NCI-H748 (cell line): ENCODE measurements around the gene LRRC8D.
"Not testable (repeated sequence)": the region's sequence is repeated elsewhere in the genome, so short reads cannot be mapped to it uniquely, and the experiment has no call there.

Source experiments
- DNase-seq: peaks from one replicate; lab custom pipeline; 2025; ENCODE audit not compliant: unreplicated experiment; lab: John Stamatoyannopoulos, UW

The LRRC8D gene

DNA sequence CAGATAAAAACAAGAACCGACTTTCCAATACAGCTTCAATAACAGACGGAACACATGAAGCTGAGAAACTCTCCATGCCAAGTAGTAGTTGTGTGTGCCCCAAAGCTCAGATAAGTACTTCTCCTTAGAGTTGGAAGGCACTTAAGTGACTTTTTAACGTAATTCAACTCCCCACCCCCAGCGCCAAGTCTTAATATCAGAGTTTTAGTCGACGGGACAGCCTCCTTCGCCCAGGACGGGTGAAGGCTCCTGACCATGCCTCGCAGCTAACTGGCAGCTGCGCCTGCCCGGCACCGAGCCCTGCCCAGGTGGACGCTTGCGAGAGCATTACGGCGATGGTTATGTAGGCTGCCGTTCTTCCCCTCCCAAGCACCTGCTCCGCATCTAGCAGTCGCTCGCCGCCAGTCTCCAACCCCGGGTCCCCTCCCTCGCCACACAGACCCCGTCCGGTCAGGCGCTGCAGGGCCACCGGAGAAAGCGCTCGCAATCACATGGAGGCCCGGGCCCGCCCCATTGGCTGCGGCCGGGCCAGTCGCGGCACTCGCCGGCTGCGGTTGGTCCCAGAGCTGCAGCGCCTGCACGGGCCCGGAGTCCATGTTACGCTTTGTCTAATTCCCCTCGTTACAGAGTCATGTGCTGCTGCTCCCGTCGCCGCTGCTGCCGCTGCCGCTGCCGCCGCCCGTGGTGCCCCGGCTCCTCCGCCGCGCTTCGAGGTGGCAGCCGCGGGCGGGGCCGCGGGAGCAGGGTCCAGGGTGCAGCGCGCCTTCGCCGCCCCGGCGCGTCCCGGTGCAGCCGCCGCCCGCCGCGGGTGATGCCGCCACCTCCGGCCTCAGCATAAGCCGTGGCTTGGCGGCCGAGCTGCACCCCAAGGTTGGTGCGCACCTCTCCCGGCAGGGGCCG lies at the start of gene LRRC8D:
TSS of gene LRRC8D (plus strand) at position 611 of the 900 bp plus-strand sequence. CDS start 112,037 bp downstream, outside the sequence.
- DNase-seq = peak; percentile 92

GRCh38 chr1:89771991-89772560 lies 48.8 kb upstream of the LRRC8D start:
- no peak for DNase-seq

DNA sequence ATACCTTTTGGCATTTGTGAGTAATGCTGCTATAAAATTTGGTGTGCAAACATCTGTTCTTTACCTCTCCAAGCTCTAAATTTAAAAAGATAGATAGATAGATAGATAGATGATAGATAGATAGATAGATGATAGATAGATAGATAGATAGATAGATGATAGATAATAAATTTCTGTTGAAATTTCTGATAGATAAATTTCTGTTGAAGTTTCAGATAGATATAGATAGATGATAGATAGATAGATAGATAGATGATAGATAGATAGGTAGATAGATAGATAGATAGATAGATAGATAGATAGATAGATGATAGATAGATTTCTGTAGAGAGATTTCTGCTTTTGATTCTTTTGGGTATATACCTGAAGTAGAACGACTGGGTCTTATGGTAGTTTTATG lies 44.7 kb upstream of the LRRC8D start:
- DNase-seq = not testable (repeated sequence)

- DNase-seq = not testable (repeated sequence)
Observed at GRCh38 chr1:89777271-89777670, 43.6 kb upstream of the LRRC8D start.

DNA sequence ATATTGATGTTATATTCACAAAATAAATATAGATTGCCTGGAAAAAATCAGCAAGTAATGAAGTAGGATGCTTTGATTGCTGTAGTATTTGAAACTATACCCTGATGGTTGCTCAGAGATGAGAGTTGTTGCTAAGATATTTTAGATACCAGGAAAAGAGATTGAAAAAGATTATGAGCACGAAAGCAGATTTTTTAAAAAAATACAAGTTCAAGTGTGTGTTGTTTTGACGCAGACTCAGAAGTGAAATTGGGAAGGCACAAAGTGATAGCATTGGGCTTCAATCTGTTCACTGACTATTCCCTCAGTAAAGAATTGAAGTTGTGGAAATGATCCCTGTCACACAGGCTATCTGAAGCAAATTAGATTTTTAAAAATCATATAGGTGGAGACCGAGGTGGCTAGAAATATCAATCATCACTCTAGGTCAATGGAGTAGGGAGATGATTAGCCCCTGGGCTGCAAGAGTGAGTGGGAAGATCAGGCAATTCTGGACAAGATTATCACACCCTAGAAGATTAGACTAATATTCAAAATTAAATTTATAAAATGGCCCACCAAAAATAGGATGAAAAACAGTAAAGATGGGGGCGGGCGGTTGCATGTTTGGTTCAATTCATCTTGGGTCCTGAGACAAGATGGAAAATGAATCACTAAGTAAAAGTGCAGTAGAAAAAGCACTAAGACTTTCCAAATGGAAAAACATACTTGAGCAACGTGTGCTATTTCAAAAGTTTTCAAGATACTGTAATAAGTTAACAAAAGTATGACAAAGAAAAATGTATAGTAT lies 41.5 kb upstream of the LRRC8D start:
- no peak for DNase-seq

- peak; percentile 57 for DNase-seq
Observed at GRCh38 chr1:89780721-89781120, 40.1 kb upstream of the LRRC8D start.

- no peak for DNase-seq
Observed at GRCh38 chr1:89781494-89782126, 39.2 kb upstream of the LRRC8D start.

GRCh38 chr1:89786628-89787214 lies 34.1 kb upstream of the LRRC8D start:
- DNase-seq = no peak

DNA sequence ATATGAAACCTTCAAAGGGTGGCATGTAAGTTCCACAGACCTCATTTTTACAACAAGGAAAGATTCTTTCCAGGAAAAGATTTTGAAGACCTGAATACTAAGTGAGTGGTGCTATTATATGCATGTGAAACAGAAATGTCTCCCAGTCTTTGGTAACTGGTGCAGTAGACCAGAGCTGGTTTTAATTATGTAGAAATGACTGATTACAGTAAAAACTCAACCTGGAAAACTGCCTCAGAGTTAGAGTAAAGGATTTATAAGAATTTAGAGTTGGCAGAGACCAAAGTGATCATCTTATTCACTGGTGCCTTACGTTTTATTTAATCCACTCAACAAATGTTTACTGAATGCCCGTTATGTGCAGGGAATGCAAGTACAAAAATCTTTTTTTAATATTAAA lies 30.2 kb upstream of the LRRC8D start:
- no peak for DNase-seq

DNA sequence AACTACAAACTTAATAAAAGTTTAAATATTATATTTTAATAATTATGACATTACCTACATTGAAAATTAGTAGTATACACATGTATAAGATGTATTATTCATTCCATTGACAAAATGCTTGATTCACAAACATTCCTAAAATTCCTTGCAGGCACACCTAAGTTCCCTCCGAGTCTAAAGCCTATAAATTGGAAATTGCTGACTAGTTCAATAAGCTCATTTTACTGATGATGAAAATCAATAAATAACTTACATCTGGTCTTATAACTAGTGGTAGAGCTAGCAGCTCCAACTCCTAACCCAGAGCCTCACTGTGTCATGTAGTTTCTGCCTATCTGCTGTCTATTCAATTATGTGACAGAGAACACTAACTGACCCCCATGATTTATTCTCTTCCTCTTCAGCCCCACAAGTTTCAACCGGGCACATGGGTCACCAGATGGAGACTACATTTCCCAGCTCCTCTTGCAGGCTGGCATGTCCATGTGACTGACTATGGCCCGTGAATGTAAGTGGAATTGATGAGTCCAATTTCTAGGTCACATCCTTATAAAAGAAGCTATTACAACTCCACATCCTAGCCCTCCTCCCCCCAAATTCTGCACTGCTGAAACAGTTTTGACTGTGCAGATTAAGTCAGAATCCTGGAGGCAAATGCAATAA lies 29.6 kb upstream of the LRRC8D start:
- no peak for DNase-seq

DNA sequence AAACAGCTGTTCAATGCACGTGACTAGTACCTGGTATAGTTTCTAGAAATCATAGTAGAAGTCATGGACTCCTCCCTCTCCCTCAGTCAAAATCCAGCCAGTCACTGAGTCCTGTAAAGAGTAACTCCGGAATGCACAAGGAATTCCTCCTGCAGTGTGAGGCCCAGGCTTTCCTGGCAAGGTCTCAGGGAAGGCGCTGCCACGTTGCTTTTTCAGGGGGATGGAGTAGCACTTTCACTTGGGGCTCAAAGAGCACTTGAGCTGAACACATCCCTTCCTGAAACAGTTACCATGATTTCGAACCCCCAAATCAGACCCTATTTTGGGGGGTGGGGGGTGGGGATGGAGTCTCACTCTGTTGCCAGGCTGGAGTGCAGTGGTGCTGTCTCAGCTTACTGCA lies 26.4 kb upstream of the LRRC8D start:
- DNase-seq = no peak

- DNase-seq = not testable (repeated sequence)
Observed at GRCh38 chr1:89795571-89795970, 25.3 kb upstream of the LRRC8D start.

DNA sequence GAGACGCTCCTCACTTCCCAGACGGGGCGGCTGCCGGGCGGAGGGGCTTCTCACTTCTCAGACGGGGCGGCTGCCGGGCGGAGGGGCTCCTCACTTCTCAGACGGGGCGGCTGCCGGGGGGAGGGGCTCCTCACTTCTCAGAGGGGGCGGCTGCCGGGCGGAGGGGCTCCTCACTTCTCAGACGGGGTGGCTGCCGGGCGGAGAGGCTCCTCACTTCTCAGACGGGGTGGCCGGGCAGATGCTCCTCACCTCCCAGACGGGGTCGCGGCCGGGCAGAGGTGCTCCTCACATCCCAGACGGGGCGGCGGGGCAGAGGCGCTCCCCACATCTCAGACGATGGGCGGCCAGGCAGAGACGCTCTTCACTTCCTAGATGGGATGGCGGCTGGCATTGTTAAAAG lies 23.0 kb upstream of the LRRC8D start:
- not testable (repeated sequence) for DNase-seq

- no peak for DNase-seq
Observed at GRCh38 chr1:89799495-89799894, 21.3 kb upstream of the LRRC8D start.

- no peak for DNase-seq
Observed at GRCh38 chr1:89800022-89800655, 20.7 kb upstream of the LRRC8D start.

- DNase-seq = no peak
Observed at GRCh38 chr1:89800718-89801117, 20.1 kb upstream of the LRRC8D start.

- peak; percentile 91 for DNase-seq
Observed at GRCh38 chr1:89802051-89802450, 18.8 kb upstream of the LRRC8D start.

- DNase-seq = no peak
Observed at GRCh38 chr1:89802841-89803240, 18.0 kb upstream of the LRRC8D start.

DNA sequence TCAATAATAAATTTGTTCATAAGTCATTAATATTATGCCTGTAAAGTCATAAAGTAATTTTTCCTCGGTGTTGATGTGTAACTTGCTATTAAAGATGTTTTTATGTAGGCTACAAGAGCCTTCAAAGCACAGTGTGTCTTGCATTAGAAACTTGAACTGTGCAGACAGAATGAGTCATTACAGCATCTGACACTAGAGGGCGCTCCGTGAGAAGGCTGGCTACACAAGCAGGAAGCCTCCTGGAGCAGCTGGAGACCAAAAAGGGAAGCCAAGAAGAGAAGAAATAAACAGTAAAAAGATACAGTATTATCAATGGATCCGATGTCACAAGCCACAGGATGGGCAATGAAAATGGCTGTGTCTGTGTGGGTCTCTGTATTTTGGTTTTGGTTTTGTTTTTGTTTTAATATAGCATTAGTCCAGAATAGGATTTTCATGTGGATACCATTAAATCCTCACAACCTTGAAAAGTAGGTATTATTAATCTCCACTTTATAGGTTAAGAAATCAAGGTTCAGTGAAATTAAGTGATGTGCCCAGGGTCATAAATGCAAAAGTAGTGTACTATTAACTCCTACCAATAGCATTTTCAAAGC lies 16.1 kb upstream of the LRRC8D start:
- peak; percentile 74 for DNase-seq
